ENCODE data around the gene KCNH4.

Gene KCNH4

GRCh38 chr17:42190491-42191274, 9.7 kb upstream of the KCNH4 start:
- Histone ChIP-seq H3K9me3 (ENCODE audit: control insufficient read depth, insufficient read depth, low read depth, low read length) (no peaks in the 10 kb centered on the region), H3K4me3 (ENCODE audit: low read depth, low read length) (no peak overlapping the region), H3K4me1 (ENCODE audit: control insufficient read depth, insufficient read depth, low read length) (peaks cover 3% of the 10 kb centered on the region; the same call in 1 of the 2 replicates), H3K27ac (ENCODE audit: extremely low read depth, low read depth, low read length) (no peak overlapping the region), H3K36me3 (ENCODE audit: control insufficient read depth in 2 of 2, insufficient read depth in 1 of 2, low read length in 2 of 2) (no peaks in the 10 kb centered on the region)
- CTCF ChIA-PET, result interaction anchor here (0.6 to 1.6 kb wide), 4 partner anchors 9 to 348 kb away, joined by 3 to 6 read pairs (median 4); no protein-coding TSS in a partner anchor
- POLR2A ChIA-PET, result no interaction called here
- TF ChIP-seq, protein P1, sequence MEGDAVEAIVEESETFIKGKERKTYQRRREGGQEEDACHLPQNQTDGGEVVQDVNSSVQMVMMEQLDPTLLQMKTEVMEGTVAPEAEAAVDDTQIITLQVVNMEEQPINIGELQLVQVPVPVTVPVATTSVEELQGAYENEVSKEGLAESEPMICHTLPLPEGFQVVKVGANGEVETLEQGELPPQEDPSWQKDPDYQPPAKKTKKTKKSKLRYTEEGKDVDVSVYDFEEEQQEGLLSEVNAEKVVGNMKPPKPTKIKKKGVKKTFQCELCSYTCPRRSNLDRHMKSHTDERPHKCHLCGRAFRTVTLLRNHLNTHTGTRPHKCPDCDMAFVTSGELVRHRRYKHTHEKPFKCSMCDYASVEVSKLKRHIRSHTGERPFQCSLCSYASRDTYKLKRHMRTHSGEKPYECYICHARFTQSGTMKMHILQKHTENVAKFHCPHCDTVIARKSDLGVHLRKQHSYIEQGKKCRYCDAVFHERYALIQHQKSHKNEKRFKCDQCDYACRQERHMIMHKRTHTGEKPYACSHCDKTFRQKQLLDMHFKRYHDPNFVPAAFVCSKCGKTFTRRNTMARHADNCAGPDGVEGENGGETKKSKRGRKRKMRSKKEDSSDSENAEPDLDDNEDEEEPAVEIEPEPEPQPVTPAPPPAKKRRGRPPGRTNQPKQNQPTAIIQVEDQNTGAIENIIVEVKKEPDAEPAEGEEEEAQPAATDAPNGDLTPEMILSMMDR (tag by site-specific recombination; IDR thresholded peaks at IDR 0.05), result no peak
- TF ChIP-seq ZNF266 (tag by site-specific recombination; IDR thresholded peaks at IDR 0.05; ENCODE audit: low read depth) (no peak), ZNF677 (tag by site-specific recombination; IDR thresholded peaks at IDR 0.05) (no peak), HOXD13 (CRISPR knock-in tag; IDR thresholded peaks at IDR 0.05; ENCODE audit: borderline replicate concordance) (no peak), ZNF639 (tag by site-specific recombination; IDR thresholded peaks at IDR 0.05) (no peak), ZBTB17 (tag by site-specific recombination; IDR thresholded peaks at IDR 0.05) (no peak), ZNF664 (tag by site-specific recombination; IDR thresholded peaks at IDR 0.05) (no peak), ZNF311 (tag by site-specific recombination; IDR thresholded peaks at IDR 0.05; ENCODE audit: borderline replicate concordance) (no peak), ZNF394 (tag by site-specific recombination; IDR thresholded peaks at IDR 0.05; ENCODE audit: borderline replicate concordance) (no peak), ZNF24 (tag by site-specific recombination; IDR thresholded peaks at IDR 0.05) (no peak), ZNF366 (tag by site-specific recombination; conservative IDR thresholded peaks at IDR 0.05) (no peak)

GRCh38 chr17:42189651-42189965, 8.7 kb upstream of the KCNH4 start:
- H3K9me3 ChIP-seq (ENCODE audit: control insufficient read depth, insufficient read depth, low read depth, low read length), result no peaks in the 10 kb centered on the region
- H3K4me3 ChIP-seq (ENCODE audit: low read depth, low read length), result no peak overlapping the region
- TF ChIP-seq ZBTB44 (tag by site-specific recombination; IDR thresholded peaks at IDR 0.05), result no peak
- CTCF ChIA-PET, result interaction anchor here (0.6 to 1.6 kb wide), 3 partner anchors 8 to 350 kb away, joined by 3 to 6 read pairs (median 4); no protein-coding TSS in a partner anchor
- POLR2A ChIA-PET, result no interaction called here
- peaks cover 3% of the 10 kb centered on the region; the same call in 1 of the 2 replicates for H3K4me1 ChIP-seq (ENCODE audit: control insufficient read depth, insufficient read depth, low read length)
- no peaks in the 10 kb centered on the region for H3K36me3 ChIP-seq (ENCODE audit: control insufficient read depth in 2 of 2, insufficient read depth in 1 of 2, low read length in 2 of 2)
- no peak overlapping the region for H3K27ac ChIP-seq (ENCODE audit: extremely low read depth, low read depth, low read length)

GRCh38 chr17:42188749-42189650, 8.1 kb upstream of the KCNH4 start:
- Histone ChIP-seq H3K9me3 (ENCODE audit: control insufficient read depth, insufficient read depth, low read depth, low read length) (no peaks in the 10 kb centered on the region), H3K27ac (ENCODE audit: extremely low read depth, low read depth, low read length) (no peak overlapping the region), H3K4me1 (ENCODE audit: control insufficient read depth, insufficient read depth, low read length) (peaks cover 3% of the 10 kb centered on the region; the same call in 1 of the 2 replicates), H3K36me3 (ENCODE audit: control insufficient read depth in 2 of 2, insufficient read depth in 1 of 2, low read length in 2 of 2) (no peaks in the 10 kb centered on the region), H3K4me3 (ENCODE audit: low read depth, low read length) (no peak overlapping the region)
- ChIA-PET POLR2A (interaction anchor here (1.3 kb wide), 1 partner anchor 47 kb away, joined by 3 read pairs; no protein-coding TSS in a partner anchor), CTCF (interaction anchor here (0.7 to 1.4 kb wide), 2 partner anchors 33 to 209 kb away, joined by 4 read pairs; no protein-coding TSS in a partner anchor)
- TF ChIP-seq, protein P2, sequence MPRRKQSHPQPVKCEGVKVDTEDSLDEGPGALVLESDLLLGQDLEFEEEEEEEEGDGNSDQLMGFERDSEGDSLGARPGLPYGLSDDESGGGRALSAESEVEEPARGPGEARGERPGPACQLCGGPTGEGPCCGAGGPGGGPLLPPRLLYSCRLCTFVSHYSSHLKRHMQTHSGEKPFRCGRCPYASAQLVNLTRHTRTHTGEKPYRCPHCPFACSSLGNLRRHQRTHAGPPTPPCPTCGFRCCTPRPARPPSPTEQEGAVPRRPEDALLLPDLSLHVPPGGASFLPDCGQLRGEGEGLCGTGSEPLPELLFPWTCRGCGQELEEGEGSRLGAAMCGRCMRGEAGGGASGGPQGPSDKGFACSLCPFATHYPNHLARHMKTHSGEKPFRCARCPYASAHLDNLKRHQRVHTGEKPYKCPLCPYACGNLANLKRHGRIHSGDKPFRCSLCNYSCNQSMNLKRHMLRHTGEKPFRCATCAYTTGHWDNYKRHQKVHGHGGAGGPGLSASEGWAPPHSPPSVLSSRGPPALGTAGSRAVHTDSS (tag by site-specific recombination; IDR thresholded peaks at IDR 0.05), result no peak
- TF ChIP-seq ZNF23 (tag by site-specific recombination; IDR thresholded peaks at IDR 0.05; ENCODE audit: borderline replicate concordance) (no peak), PRDM2 (tag by site-specific recombination; IDR thresholded peaks at IDR 0.05; ENCODE audit: borderline replicate concordance) (no peak)
